H9 (cell line): Measurements from ENCODE around the gene PELI2. TPM values are rescaled to one million over a fixed set of nuclear protein-coding genes. Genes with fewer than 3 reads are reported as not detected.

Source experiments
- DNase-seq: peaks from one replicate; pipeline ENCODE4 v3.0.0-alpha.2; 2017
- H2AFZ ChIP-seq: one replicate; pipeline ENCODE4 v1.6.1; 2013; ENCODE audit warnings: mild to moderate bottlenecking, low read length, control low read depth, moderate library complexity
- H2AK5ac ChIP-seq: 2 replicates; pipeline ENCODE4 v1.6.1; 2013; ENCODE audit warnings: low read length, control low read depth, mixed read lengths; ENCODE audit not compliant: insufficient read length
- H2BK120ac ChIP-seq: one replicate; pipeline ENCODE4 v1.6.1; 2013; ENCODE audit warnings: low read depth, mild to moderate bottlenecking, low read length, control low read depth, inconsistent platforms; ENCODE audit not compliant: poor library complexity, severe bottlenecking
- H2BK12ac ChIP-seq: 2 replicates; pipeline ENCODE4 v1.6.1; 2013; ENCODE audit warnings: low read length, control low read depth, mixed read lengths, low read depth; ENCODE audit not compliant: insufficient read length
- H2BK15ac ChIP-seq: 2 replicates; pipeline ENCODE4 v1.6.1; 2013; ENCODE audit warnings: low read depth, low read length, control low read depth
- H2BK20ac ChIP-seq: one replicate; pipeline ENCODE4 v1.6.1; 2013; ENCODE audit warnings: low read depth, mild to moderate bottlenecking, low read length, control low read depth, inconsistent platforms; ENCODE audit not compliant: poor library complexity, severe bottlenecking
- H2BK5ac ChIP-seq: 2 replicates; pipeline ENCODE4 v1.6.1; 2013; ENCODE audit warnings: low read length, control low read depth, mixed read lengths; ENCODE audit not compliant: insufficient read length
- H3K14ac ChIP-seq: 2 replicates; pipeline ENCODE4 v1.6.1; 2013; ENCODE audit warnings: low read length, control low read depth; ENCODE audit not compliant: insufficient read depth
- H3K18ac ChIP-seq: 2 replicates; pipeline ENCODE4 v1.6.1; 2013; ENCODE audit warnings: low read depth, mild to moderate bottlenecking, mixed read lengths, low read length, control low read depth; ENCODE audit not compliant: insufficient read length
- H3K23ac ChIP-seq: 2 replicates; pipeline ENCODE4 v1.6.1; 2013; ENCODE audit warnings: low read length, control low read depth, mixed read lengths, low read depth; ENCODE audit not compliant: insufficient read length
- H3K23me2 ChIP-seq: 2 replicates; pipeline ENCODE4 v1.6.1; 2013; ENCODE audit warnings: low read depth, mild to moderate bottlenecking, mixed read lengths, low read length, control low read depth; ENCODE audit not compliant: insufficient read length, poor library complexity, severe bottlenecking
- H3K27ac ChIP-seq: 2 replicates; pipeline ENCODE4 v1.5.1; 2013; ENCODE audit warnings: low read length, control low read depth, mixed read lengths, low read depth; ENCODE audit not compliant: insufficient read length
- H3K27me3 ChIP-seq: 2 replicates; pipeline ENCODE4 v1.6.1; 2013; ENCODE audit warnings: low read length, control low read depth, inconsistent platforms; ENCODE audit not compliant: insufficient read depth
- H3K4ac ChIP-seq: 2 replicates; pipeline ENCODE4 v1.6.1; 2013; ENCODE audit warnings: low read depth, mild to moderate bottlenecking, control low read depth, inconsistent platforms, low read length, moderate library complexity
- H3K4me1 ChIP-seq: 2 replicates; pipeline ENCODE4 v1.6.1; 2013; ENCODE audit warnings: low read length, control low read depth, inconsistent platforms; ENCODE audit not compliant: insufficient read depth
- H3K4me2 ChIP-seq: 2 replicates; pipeline ENCODE4 v1.6.1; 2013; ENCODE audit warnings: low read length, control low read depth, mixed read lengths; ENCODE audit not compliant: insufficient read length, insufficient read depth
- H3K56ac ChIP-seq: 2 replicates; pipeline ENCODE4 v1.6.1; 2013; ENCODE audit warnings: low read depth, mild to moderate bottlenecking, mixed read lengths, low read length, control low read depth; ENCODE audit not compliant: insufficient read length
- H3K79me1 ChIP-seq: 2 replicates; pipeline ENCODE4 v1.6.1; 2013; ENCODE audit warnings: low read depth, mild to moderate bottlenecking, moderate library complexity, low read length, control low read depth, inconsistent platforms; ENCODE audit not compliant: insufficient read depth, poor library complexity, severe bottlenecking
- H3K79me2 ChIP-seq: 2 replicates; pipeline ENCODE4 v1.6.1; 2013; ENCODE audit warnings: low read length, control low read depth, inconsistent platforms; ENCODE audit not compliant: insufficient read depth
- H3K9ac ChIP-seq: 2 replicates; pipeline ENCODE4 v1.6.1; 2013; ENCODE audit warnings: low read length, control low read depth, mixed read lengths; ENCODE audit not compliant: insufficient read length; ENCODE audit errors: extremely low read depth
- H3K9me3 ChIP-seq: one replicate; pipeline ENCODE4 v1.6.1; 2013; ENCODE audit warnings: low read depth, low read length, inconsistent platforms; ENCODE audit not compliant: control insufficient read depth
- H3T11ph ChIP-seq: one replicate; pipeline ENCODE4 v1.6.1; 2013; ENCODE audit warnings: mild to moderate bottlenecking, low read length, control low read depth, inconsistent platforms
- H4K20me1 ChIP-seq: one replicate; pipeline ENCODE4 v1.6.1; 2013; ENCODE audit not compliant: control insufficient read depth, insufficient read length, insufficient read depth
- H4K5ac ChIP-seq: 2 replicates; pipeline ENCODE4 v1.6.1; 2013; ENCODE audit warnings: low read depth, mild to moderate bottlenecking, mixed read lengths, low read length, control low read depth; ENCODE audit not compliant: insufficient read length
- H4K8ac ChIP-seq: replicated peaks from 2 replicates; pipeline ENCODE4 v1.6.1; 2013; ENCODE audit warnings: low read length, control low read depth, mixed read lengths, low read depth; ENCODE audit not compliant: insufficient read length
- H4K91ac ChIP-seq: 2 replicates; pipeline ENCODE4 v1.6.1; 2013; ENCODE audit warnings: low read depth, mild to moderate bottlenecking, moderate library complexity, mixed read lengths, low read length, control low read depth; ENCODE audit not compliant: insufficient read length
- H3K27ac Mint-ChIP-seq, 3 experiments: 2 replicates in 2 of 3; 3 replicates in 1 of 3; pipeline ENCODE4 v1.8.0; 2020 to 2021; ENCODE audit warnings: mixed read lengths in 3 of 3, mild to moderate bottlenecking in 1 of 3, moderate library complexity in 1 of 3
- H3K27me3 Mint-ChIP-seq: 2 replicates; pipeline ENCODE4 v1.8.0; 2021; ENCODE audit warnings: low read depth, mild to moderate bottlenecking, moderate library complexity, mixed read lengths
- H3K36me3 Mint-ChIP-seq, 3 experiments: 2 replicates in 2 of 3; 3 replicates in 1 of 3; pipeline ENCODE4 v1.8.0; 2020 to 2021; ENCODE audit warnings: low read depth in 3 of 3, mixed read lengths in 3 of 3; ENCODE audit not compliant: insufficient read depth in 1 of 3
- H3K4me1 Mint-ChIP-seq, 2 experiments: 2 replicates each; pipeline ENCODE4 v1.8.0; 2020; ENCODE audit warnings: mixed read lengths in 2 of 2
- H3K4me3 Mint-ChIP-seq, 2 experiments: 2 replicates in 1 of 2; 3 replicates in 1 of 2; pipeline ENCODE4 v1.8.0; 2020 to 2021; ENCODE audit warnings: mild to moderate bottlenecking in 2 of 2, mixed read lengths in 2 of 2, moderate library complexity in 1 of 2
- H3K9me3 Mint-ChIP-seq, 2 experiments: 2 replicates in 1 of 2; 3 replicates in 1 of 2; pipeline ENCODE4 v1.8.0; 2020; ENCODE audit warnings: mild to moderate bottlenecking in 2 of 2, mixed read lengths in 2 of 2, moderate library complexity in 1 of 2
- WGBS: extraction: QIAGEN DNeasy Blood & Tissue Kit; methylation state at CpG from one replicate; pipeline ENCODE4 v1.1.7; 2013; ENCODE audit warnings: missing lambda C conversion rate, low lambda C conversion rate, mixed read lengths; ENCODE audit not compliant: insufficient read length; ENCODE audit errors: extremely low coverage; 5-methylcytosine and 5-hydroxymethylcytosine counted together
- total RNA-seq: library from RNA; stranded (reverse); gene quantifications from 2 replicates; pipeline ENCODE4 v1.2.1, GENCODE V29; 2021
- TF ChIP-seq, protein P1 (sequence below): fragments of 200-600 bp; sonication (generic); conservative IDR thresholded peaks from 3 replicates; pipeline ENCODE4 v1.8.0; 2021; ENCODE audit warnings: antibody characterized with exemption, mild to moderate bottlenecking

The PELI2 gene
- total RNA-seq, 1 experiment from 2014 or later, result 18.0 TPM

DNA sequence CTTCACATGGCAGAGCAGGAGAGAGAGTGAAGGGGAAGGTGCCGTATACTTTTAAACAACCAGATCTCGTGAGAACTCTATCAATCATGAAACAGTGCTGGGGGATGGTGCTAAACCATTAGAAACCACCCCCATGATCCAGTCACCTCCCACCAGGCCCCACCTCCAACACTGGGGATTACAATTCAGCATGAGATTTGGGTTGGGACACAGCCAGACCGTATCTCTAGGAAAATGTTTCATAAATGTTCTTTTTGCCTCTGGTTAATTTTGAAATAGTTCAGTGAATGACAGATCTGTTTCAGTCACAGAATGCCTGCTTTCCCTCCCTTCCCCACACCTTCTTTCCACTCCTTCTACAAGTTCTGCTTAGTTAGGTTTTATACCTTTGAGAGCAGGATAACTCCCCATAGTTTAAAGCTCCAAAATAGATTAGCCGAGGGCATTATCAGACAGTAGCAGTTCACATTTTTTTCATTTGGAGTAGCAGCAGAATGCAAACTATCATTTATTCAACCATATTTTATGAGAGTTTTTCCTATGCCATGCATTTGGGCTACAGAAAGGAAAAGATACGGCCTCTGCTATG is 27.1 kb downstream of the PELI2 start:
- H4K91ac ChIP-seq, result no peak overlapping the region
- no peak overlapping the region for H3K9ac ChIP-seq
- no peak overlapping the region for H2AK5ac ChIP-seq
- H2BK12ac ChIP-seq, result no peak overlapping the region
- peaks cover 7% of the 10 kb centered on the region for H3K4me1 ChIP-seq
- H3K18ac ChIP-seq, result no peak overlapping the region
- no peak overlapping the region for H3K4ac ChIP-seq
- H3K4me2 ChIP-seq, result no peak overlapping the region
- H3K9me3 ChIP-seq, result no peaks in the 10 kb centered on the region
- H3K27ac ChIP-seq, result no peak overlapping the region
- no peak overlapping the region for H2BK120ac ChIP-seq
- H3K23me2 ChIP-seq, result no peaks in the 10 kb centered on the region
- no peaks in the 10 kb centered on the region for H3K27me3 ChIP-seq
- no peak overlapping the region for H3K56ac ChIP-seq
- no peak overlapping the region for H3K23ac ChIP-seq
- H3K27ac Mint-ChIP-seq, result peak overlapping the region in 2 of 3 experiments; percentile 5 to 36; a peak in 1 of 7 replicates
- H4K5ac ChIP-seq, result no peak overlapping the region
- no peaks in the 10 kb centered on the region for H4K20me1 ChIP-seq
- WGBS, result no CpG with 5 or more reads among the region's 5 CpGs
- H3K27me3 Mint-ChIP-seq, result no peaks in the 10 kb centered on the region
- H3K4me3 Mint-ChIP-seq, result no peak overlapping the region
- H2AFZ ChIP-seq, result no peak overlapping the region
- H3K79me1 ChIP-seq, result peaks cover 3% of the 10 kb centered on the region
- peaks cover 2% of the 10 kb centered on the region; the same call in 1 of the 2 replicates for H3K79me2 ChIP-seq
- H3K36me3 Mint-ChIP-seq, result no peaks in the 10 kb centered on the region; a peak in 1 of 7 replicates
- peaks cover 18 to 29% of the 10 kb centered on the region in 2 experiments for H3K4me1 Mint-ChIP-seq
- no peak overlapping the region for H4K8ac ChIP-seq
- H2BK15ac ChIP-seq, result no peak overlapping the region
- H3T11ph ChIP-seq, result no peak overlapping the region
- no peak overlapping the region for H2BK5ac ChIP-seq
- no peak for DNase-seq
- no peaks in the 10 kb centered on the region for H3K9me3 Mint-ChIP-seq
- peak overlapping the region; percentile 27 for H2BK20ac ChIP-seq
- TF ChIP-seq, protein P1, sequence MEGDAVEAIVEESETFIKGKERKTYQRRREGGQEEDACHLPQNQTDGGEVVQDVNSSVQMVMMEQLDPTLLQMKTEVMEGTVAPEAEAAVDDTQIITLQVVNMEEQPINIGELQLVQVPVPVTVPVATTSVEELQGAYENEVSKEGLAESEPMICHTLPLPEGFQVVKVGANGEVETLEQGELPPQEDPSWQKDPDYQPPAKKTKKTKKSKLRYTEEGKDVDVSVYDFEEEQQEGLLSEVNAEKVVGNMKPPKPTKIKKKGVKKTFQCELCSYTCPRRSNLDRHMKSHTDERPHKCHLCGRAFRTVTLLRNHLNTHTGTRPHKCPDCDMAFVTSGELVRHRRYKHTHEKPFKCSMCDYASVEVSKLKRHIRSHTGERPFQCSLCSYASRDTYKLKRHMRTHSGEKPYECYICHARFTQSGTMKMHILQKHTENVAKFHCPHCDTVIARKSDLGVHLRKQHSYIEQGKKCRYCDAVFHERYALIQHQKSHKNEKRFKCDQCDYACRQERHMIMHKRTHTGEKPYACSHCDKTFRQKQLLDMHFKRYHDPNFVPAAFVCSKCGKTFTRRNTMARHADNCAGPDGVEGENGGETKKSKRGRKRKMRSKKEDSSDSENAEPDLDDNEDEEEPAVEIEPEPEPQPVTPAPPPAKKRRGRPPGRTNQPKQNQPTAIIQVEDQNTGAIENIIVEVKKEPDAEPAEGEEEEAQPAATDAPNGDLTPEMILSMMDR, result no peak
- no peak overlapping the region for H3K14ac ChIP-seq
